Mucosa of descending colon (tissue), 3 donors: ENCODE measurements around the gene GATA5. TPM values are rescaled to one million over a fixed set of nuclear protein-coding genes. Genes with fewer than 3 reads are reported as not detected.
"Not testable (repeated sequence)": the region's sequence is repeated elsewhere in the genome, so short reads cannot be mapped to it uniquely, and the experiment has no call there.

ENCODE experiments used
- ATAC-seq: fragments of 200-7000 bp; cut with Tn5 transposase; one replicate; pipeline ENCODE4 v1.9.1; 2020; ENCODE audit warnings: mild to moderate bottlenecking, moderate library complexity
- DNase-seq, 3 donors: peaks; one replicate each; pipeline ENCODE4 v3.0.0-alpha.2; 2020
- H3K36me3 ChIP-seq: fragments of 200-600 bp; one replicate; pipeline ENCODE4 v1.8.0; 2021; ENCODE audit warnings: low read depth, mild to moderate bottlenecking
- H3K4me1 ChIP-seq: fragments of 200-600 bp; one replicate; pipeline ENCODE4 v1.8.0; 2021; ENCODE audit warnings: low read depth, mild to moderate bottlenecking
- H3K4me3 ChIP-seq: fragments of 200-600 bp; one replicate; pipeline ENCODE4 v1.8.0; 2021; ENCODE audit warnings: mild to moderate bottlenecking
- H3K9me3 ChIP-seq: fragments of 200-600 bp; one replicate; pipeline ENCODE4 v1.8.0; 2021; ENCODE audit warnings: mild to moderate bottlenecking
- CTCF ChIP-seq: fragments of 200-600 bp; IDR thresholded peaks from one replicate; pipeline ENCODE4 v1.8.0; 2022; ENCODE audit warnings: antibody characterized with exemption, mild to moderate bottlenecking
- intact Hi-C, 2 donors: fragments of 100-400 bp; cut with DNase I in 1 of 2; cut with micrococcal nuclease in 1 of 2; formaldehyde crosslinking; loops; one replicate each; pipeline versions ENCODE4 v1.11.0 to v1.11.1; 2022; cut with DNase I, micrococcal nuclease
- total RNA-seq, 3 donors: library from RNA; stranded (reverse); fragmentation: NEBNext Ultra II Directional in 2 of 3; extraction: Animal tissue kit (Norgen Biotek cat#: 25700) in 2 of 3; gene quantifications; one replicate each; pipeline versions ENCODE4 v1.2.1 to v1.2.4, GENCODE V29; 2021 to 2023
- donor health status: DM: no; HTN: no; CAD: no; lungs with moderate emphysema.
- donor health status: DM: no; HTN: no; CAD: no.
- donor health status: DM: no; HTN: yes; CAD: no.

Gene GATA5
- total RNA-seq, 3 donors from 2014 or later, result 0.14 to 0.22 TPM; not detected in 1

- H3K4me3 ChIP-seq, result no peak overlapping the region
- ATAC-seq (no peak), DNase-seq (no peak)
- no peaks in the 10 kb centered on the region for H3K36me3 ChIP-seq
- intact Hi-C loops, result loop anchor here in 1 of 2 donors (5.0 kb wide), 1 partner anchor 122 kb away; no protein-coding TSS in a partner anchor
- no peak for TF ChIP-seq CTCF
- H3K9me3 ChIP-seq, result no peaks in the 10 kb centered on the region
- no peaks in the 10 kb centered on the region for H3K4me1 ChIP-seq
These were observed 19.4 kb upstream of the GATA5 start for GRCh38 chr20:62494980-62495748.

- ATAC-seq, result no peak
- TF ChIP-seq CTCF, result no peak
These were observed 18.7 kb upstream of the GATA5 start for GRCh38 chr20:62494537-62494936.

GRCh38 chr20:62493886-62494285 is 18.1 kb upstream of the GATA5 start:
- H3K9me3 ChIP-seq, result no peaks in the 10 kb centered on the region
- intact Hi-C loops, result no loop called here
- no peak for TF ChIP-seq CTCF
- H3K4me3 ChIP-seq, result no peak overlapping the region
- no peaks in the 10 kb centered on the region for H3K36me3 ChIP-seq
- no peak for DNase-seq
- no peaks in the 10 kb centered on the region for H3K4me1 ChIP-seq
- no peak for ATAC-seq

More at GRCh38 chr20:62494537-62494936, 18.7 kb upstream of the GATA5 start:
- Histone ChIP-seq H3K4me3 (no peak overlapping the region), H3K36me3 (no peaks in the 10 kb centered on the region), H3K9me3 (no peaks in the 10 kb centered on the region), H3K4me1 (no peaks in the 10 kb centered on the region)
- DNase-seq, result no peak
- intact Hi-C loops, result no loop called here

- no peak for DNase-seq
- Histone ChIP-seq H3K4me1 (no peaks in the 10 kb centered on the region), H3K4me3 (no peak overlapping the region), H3K9me3 (no peaks in the 10 kb centered on the region), H3K36me3 (no peaks in the 10 kb centered on the region)
- TF ChIP-seq CTCF, result no peak
- ATAC-seq, result no peak
- intact Hi-C loops, result no loop called here
These were observed 17.6 kb upstream of the GATA5 start for GRCh38 chr20:62493253-62493885.

GRCh38 chr20:62492711-62493110 is 16.9 kb upstream of the GATA5 start:
- Histone ChIP-seq H3K4me3 (no peak overlapping the region), H3K36me3 (no peaks in the 10 kb centered on the region), H3K4me1 (no peaks in the 10 kb centered on the region), H3K9me3 (no peaks in the 10 kb centered on the region)
- no peak for ATAC-seq
- TF ChIP-seq CTCF, result no peak
- no peak for DNase-seq
- intact Hi-C loops, result no loop called here

- H3K36me3 ChIP-seq, H3K4me1 ChIP-seq, H3K4me3 ChIP-seq, H3K9me3 ChIP-seq, DNase-seq, ATAC-seq, intact Hi-C loops: not testable (repeated sequence)
These were observed 15.0 kb upstream of the GATA5 start for GRCh38 chr20:62490783-62491182.
